Activated CD4-positive, alpha-beta T cell treated with anti-CD3 and anti-CD28 coated beads for 36 hours (primary cell): ENCODE results near the gene CIAPIN1. TPM values are rescaled to one million over a fixed set of nuclear protein-coding genes. Genes with fewer than 3 reads are reported as not detected.

Experiments used
- ATAC-seq: fragments of 200-7000 bp; cut with Tn5 transposase; one replicate; pipeline ENCODE4 v1.10.0; 2021; ENCODE audit warnings: mild to moderate bottlenecking, moderate library complexity
- CTCF ChIA-PET: fragments of 350-600 bp; sonication (Branson Sonifier 250); formaldehyde crosslinking; loops from one replicate; lab custom pipeline; 2021; ENCODE audit warnings: antibody characterized with exemption; lab: Charles Lee
- POLR2A ChIA-PET: fragments of 350-600 bp; sonication (Branson Sonifier 250); formaldehyde crosslinking; loops from one replicate; lab custom pipeline; 2021; ENCODE audit warnings: antibody characterized with exemption, inconsistent platforms; lab: Charles Lee
- DNase-seq: peaks from one replicate; pipeline ENCODE4 v3.0.0-alpha.2; 2020
- H3K27ac Mint-ChIP-seq: one replicate; pipeline ENCODE4 v1.8.0; 2021; ENCODE audit warnings: mixed read lengths
- H3K27me3 Mint-ChIP-seq: one replicate; pipeline ENCODE4 v1.8.0; 2021; ENCODE audit warnings: mixed read lengths
- H3K36me3 Mint-ChIP-seq: one replicate; pipeline ENCODE4 v1.8.0; 2021; ENCODE audit warnings: low read depth, mixed read lengths
- H3K4me1 Mint-ChIP-seq: one replicate; pipeline ENCODE4 v1.8.0; 2021; ENCODE audit warnings: mixed read lengths
- H3K4me3 Mint-ChIP-seq: one replicate; pipeline ENCODE4 v1.8.0; 2021; ENCODE audit warnings: mild to moderate bottlenecking, moderate library complexity, mixed read lengths
- H3K9me3 Mint-ChIP-seq: one replicate; pipeline ENCODE4 v1.8.0; 2021; ENCODE audit warnings: low read depth, mixed read lengths
- intact Hi-C, 2 experiments: fragments of 100-400 bp; cut with DNase I in 1 of 2; cut with micrococcal nuclease in 1 of 2; formaldehyde crosslinking; loops; one replicate each; pipeline versions ENCODE4 v1.14.2 to v1.15.1; 2022 to 2024; cut with DNase I, micrococcal nuclease
- total RNA-seq, 2 experiments: library from RNA; stranded (reverse); gene quantifications; one replicate each; pipeline ENCODE4 v1.2.3, GENCODE V29; 2021

CIAPIN1 gene
- total RNA-seq, 2 experiments from 2014 or later, result 41.7 to 42.6 TPM

DNA sequence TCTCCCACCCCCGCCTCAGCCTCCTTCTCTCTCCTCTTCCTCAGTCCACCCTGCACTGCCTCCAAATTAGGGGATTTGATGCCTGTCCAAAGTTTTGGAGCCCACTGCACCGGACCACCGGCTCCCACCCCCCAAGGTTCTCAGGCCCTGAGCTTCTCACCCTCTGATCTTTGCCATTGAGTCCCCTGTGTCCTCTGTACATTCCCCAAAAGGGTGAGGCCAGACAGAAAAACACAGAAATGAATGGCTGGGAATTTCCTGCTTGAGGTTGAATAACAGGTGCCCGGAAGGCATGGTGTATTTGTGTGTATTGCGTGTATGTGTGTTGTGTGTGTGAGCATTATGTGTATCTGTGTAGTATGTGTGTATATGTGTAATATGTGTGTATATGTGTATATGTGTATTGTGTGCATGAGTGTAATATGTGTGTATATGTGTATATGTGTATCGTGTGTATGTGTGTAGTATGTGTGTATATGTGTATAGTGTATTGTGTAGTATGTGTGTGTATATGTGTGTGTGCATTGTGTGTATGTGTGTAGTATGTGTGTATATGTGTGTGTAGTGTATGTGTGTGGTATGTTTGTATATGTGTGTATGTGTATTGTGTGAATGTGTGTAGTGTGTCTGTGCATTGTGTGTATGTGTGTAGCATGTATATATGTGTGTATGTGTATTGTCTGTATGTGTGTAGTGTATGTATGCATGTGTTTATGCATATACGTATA is 58.7 kb downstream of the CIAPIN1 start:
- ChIA-PET POLR2A (interaction anchor here (0.7 kb wide), 1 partner anchor 909 kb away, joined by 3 read pairs; no protein-coding TSS in a partner anchor), CTCF (interaction anchor here (1.0 kb wide), 1 partner anchor 11 kb away, joined by 3 read pairs; no protein-coding TSS in a partner anchor)
- peaks cover 3% of the 10 kb centered on the region for H3K27me3 Mint-ChIP-seq
- H3K9me3 Mint-ChIP-seq, result no peaks in the 10 kb centered on the region
- peaks cover 5% of the 10 kb centered on the region for H3K4me1 Mint-ChIP-seq
- ATAC-seq, result peak; percentile 51
- no peak for DNase-seq
- intact Hi-C loops, result no loop called here
- no peak overlapping the region for H3K4me3 Mint-ChIP-seq
- no peaks in the 10 kb centered on the region for H3K36me3 Mint-ChIP-seq
- H3K27ac Mint-ChIP-seq, result no peak overlapping the region

DNA sequence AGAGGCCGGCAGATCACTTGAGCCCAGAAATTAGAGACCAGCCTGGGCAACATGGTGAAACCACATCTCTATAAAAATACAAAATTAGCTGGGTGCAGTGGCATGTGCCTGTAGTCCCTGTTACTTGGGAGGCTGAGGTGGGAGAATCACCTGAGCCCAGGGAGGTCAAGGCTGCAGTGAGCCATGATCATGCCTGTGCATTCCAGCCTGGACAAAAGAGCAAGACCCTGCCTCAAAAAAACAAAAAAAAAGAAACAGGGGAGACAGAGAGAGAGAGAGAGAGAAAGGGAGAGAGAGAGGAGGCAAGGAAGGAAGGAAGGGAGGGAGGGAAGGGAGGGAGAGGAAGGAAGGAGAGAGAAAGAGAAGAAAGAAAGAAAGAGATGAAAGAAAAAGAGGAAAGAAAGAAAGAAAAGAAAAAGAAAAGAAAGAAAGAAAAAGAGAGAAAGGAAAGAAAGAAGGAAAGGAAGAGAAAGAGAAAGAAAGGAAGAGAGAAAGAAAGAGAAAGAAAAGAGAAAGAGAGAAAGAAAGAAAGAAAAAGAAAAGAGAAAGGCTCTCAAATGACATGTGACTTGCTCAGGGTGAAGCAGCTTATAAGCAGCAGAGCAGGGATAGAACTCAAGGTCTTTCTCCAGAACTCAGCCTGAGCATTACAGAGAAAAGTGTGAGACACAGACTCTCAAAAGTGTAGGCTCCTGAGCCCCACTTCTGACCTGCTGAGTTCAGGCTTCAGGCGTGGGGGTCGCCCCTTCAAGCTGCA is 59.4 kb downstream of the CIAPIN1 start:
- ATAC-seq, result peak; percentile 42
- no peak overlapping the region for H3K4me3 Mint-ChIP-seq
- POLR2A ChIA-PET, result interaction anchor here (0.7 kb wide), 1 partner anchor 910 kb away, joined by 3 read pairs; no protein-coding TSS in a partner anchor

DNA sequence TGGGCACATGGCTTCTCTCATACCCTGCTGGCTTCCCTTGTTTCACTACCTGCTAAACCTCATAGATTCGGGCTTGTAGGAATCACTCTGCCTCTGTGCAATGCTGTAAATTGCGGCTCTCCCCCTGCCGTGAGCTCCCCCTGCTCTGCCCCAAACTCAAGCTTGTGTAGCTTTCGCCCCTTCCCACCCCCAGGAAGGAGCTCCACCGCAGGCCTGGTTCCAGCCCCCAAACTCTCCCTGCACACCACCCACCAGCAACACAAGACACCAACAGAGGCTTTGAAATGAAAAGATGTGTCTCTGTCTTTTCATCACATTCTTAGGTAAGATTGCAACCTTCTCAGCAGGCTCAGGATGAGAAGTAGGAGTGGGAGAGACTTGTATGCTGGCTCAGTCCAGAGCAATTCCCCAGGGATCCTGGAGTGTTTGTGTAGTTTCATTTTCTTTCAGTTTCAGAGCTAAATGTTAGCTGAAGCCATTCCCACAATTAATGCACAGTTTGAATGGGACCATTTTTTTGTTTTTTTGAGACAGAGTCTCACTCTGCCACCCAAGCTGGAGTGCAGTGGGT is 60.7 kb downstream of the CIAPIN1 start:
- H3K4me3 Mint-ChIP-seq, result no peak overlapping the region
- CTCF ChIA-PET, result interaction anchor here (0.6 to 1.2 kb wide), 2 partner anchors 30 to 149 kb away, joined by 3 read pairs; no protein-coding TSS in a partner anchor
- peaks cover 3% of the 10 kb centered on the region for H3K27me3 Mint-ChIP-seq
- no peaks in the 10 kb centered on the region for H3K36me3 Mint-ChIP-seq
- POLR2A ChIA-PET, result no interaction called here
- no peak overlapping the region for H3K27ac Mint-ChIP-seq
- H3K9me3 Mint-ChIP-seq, result no peaks in the 10 kb centered on the region
- ATAC-seq (no peak), DNase-seq (no peak)
- H3K4me1 Mint-ChIP-seq, result peaks cover 5% of the 10 kb centered on the region
- intact Hi-C loops, result no loop called here

More for the DNA sequence above, 59.4 kb downstream of the CIAPIN1 start:
- no peak for DNase-seq
- Mint-ChIP-seq H3K4me1 (peaks cover 5% of the 10 kb centered on the region), H3K27ac (no peak overlapping the region), H3K9me3 (no peaks in the 10 kb centered on the region), H3K27me3 (peaks cover 3% of the 10 kb centered on the region), H3K36me3 (no peaks in the 10 kb centered on the region)
- CTCF ChIA-PET, result interaction anchor here (1.0 kb wide), 1 partner anchor 10 kb away, joined by 3 read pairs; no protein-coding TSS in a partner anchor
- intact Hi-C loops, result no loop called here

DNA sequence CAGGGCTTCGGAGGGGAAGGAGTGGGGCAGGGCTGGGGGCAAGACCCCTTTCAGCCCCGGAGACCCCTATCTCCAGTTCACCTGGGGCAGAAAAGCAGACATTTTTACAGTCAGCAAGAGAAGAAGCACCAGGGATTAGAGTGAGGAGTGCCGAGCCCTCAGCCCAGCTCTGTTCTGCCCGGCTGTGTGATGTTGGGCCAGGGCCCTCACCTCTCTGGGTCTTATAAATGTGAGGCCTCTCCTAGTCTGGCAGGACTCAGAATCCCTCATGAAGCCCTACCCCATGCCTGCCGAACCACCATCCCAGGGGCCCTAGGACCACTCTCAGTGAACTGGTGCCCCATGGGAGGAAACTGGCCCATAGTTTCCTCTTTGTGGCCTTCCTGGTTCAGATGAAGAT is 62.1 kb downstream of the CIAPIN1 start:
- no peak for DNase-seq
- POLR2A ChIA-PET, result no interaction called here
- H3K27me3 Mint-ChIP-seq, result no peaks in the 10 kb centered on the region
- intact Hi-C loops, result no loop called here
- H3K36me3 Mint-ChIP-seq, result no peaks in the 10 kb centered on the region
- no peak overlapping the region for H3K4me3 Mint-ChIP-seq
- H3K27ac Mint-ChIP-seq, result no peak overlapping the region
- CTCF ChIA-PET, result interaction anchor here (1.0 kb wide), 1 partner anchor 9 kb away, joined by 3 read pairs; no protein-coding TSS in a partner anchor
- H3K9me3 Mint-ChIP-seq, result no peaks in the 10 kb centered on the region
- H3K4me1 Mint-ChIP-seq, result peaks cover 5% of the 10 kb centered on the region
- ATAC-seq, result no peak

DNA sequence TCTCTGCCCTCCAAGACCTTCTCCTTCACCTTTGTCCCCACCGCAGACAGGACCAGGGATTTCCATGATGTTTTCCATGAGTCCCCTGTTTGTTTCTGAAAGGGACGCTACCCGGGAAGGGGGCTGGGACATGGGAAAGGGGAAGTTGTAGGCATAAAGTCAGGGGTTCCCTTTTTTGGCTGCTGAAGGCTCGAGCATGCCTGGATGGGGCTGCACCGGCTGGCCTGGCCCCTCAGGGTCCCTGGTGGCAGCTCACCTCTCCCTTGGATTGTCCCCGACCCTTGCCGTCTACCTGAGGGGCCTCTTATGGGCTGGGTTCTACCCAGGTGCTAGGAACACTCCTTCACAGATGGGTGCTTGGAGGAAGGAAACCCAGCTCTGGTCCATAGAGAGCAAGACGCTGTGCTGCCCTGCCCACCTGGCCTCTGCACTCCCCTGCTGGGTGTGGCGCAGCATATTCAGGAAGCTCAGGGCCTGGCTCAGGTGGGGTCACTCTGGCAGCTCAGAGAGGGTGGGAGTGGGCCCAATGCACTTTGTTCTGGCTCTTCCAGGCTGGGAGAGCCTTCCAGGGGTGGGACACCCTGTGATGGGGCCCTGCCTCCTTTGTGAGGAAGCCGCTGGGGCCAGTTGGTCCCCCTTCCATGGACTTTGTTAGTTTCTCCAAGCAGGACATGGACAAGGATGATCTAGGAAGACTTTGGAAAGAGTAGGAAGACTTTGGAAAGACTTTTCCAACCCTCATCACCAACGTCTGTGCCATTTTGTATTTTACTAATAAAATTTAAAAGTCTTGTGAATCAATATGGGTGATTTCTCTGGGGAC is 62.7 kb downstream of the CIAPIN1 start:
- Mint-ChIP-seq H3K27ac (no peak overlapping the region), H3K27me3 (no peaks in the 10 kb centered on the region), H3K4me1 (peaks cover 5% of the 10 kb centered on the region), H3K36me3 (no peaks in the 10 kb centered on the region), H3K4me3 (no peak overlapping the region), H3K9me3 (no peaks in the 10 kb centered on the region)
- ATAC-seq (no peak), DNase-seq (no peak)
- intact Hi-C loops, result no loop called here
- CTCF ChIA-PET, result no interaction called here
- POLR2A ChIA-PET, result no interaction called here

DNA sequence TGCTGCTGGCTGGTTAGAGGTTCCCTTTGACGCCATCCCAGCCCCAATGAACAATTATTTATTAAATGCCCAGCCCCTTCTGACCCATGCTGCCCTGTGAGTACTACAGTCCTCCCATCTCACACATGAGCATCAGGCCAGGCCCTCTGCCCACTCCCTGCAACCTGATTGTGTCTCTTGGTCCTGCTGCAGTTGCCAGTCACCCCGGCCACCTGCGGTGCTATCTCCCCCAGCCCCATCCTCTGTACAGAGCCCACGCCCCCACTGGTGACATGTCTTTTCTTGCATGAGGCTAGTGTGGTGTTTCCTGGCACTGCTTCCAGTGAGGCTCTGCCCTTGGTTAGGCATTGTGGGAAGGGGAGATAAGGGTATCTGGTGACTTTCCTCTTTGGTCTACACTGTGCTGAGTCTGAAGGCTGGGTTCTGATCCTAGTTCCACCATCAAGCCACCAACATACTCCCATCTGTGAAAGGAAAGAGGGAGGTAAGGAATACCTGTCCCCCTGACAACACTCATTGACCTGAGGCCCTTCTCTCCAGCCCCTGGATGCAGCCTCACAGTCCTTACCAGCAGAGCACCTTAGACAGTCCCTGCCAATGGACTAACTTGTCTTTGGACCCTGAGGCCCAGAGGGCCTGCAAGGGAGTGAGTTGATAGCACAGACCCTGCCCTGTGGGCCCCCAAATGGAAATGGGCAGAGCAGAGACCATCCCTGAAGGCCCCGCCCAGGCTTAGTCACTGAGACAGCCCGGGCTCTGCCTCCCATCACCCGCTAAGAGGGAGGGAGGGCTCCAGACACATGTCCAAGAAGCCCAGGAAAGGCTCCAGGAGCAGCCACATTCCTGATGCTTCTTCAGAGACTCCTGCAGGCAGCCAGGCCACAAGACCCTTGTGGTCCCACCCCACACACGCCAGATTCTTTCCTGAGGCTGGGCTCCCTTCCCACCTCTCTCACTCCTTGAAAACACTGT is 63.6 kb downstream of the CIAPIN1 start:
- no peaks in the 10 kb centered on the region for H3K27me3 Mint-ChIP-seq
- ATAC-seq (no peak), DNase-seq (no peak)
- no peak overlapping the region for H3K4me3 Mint-ChIP-seq
- no peaks in the 10 kb centered on the region for H3K9me3 Mint-ChIP-seq
- no peak overlapping the region for H3K27ac Mint-ChIP-seq
- intact Hi-C loops, result no loop called here
- H3K36me3 Mint-ChIP-seq, result no peaks in the 10 kb centered on the region
- ChIA-PET CTCF (no interaction called here), POLR2A (no interaction called here)
- H3K4me1 Mint-ChIP-seq, result peaks cover 4% of the 10 kb centered on the region

DNA sequence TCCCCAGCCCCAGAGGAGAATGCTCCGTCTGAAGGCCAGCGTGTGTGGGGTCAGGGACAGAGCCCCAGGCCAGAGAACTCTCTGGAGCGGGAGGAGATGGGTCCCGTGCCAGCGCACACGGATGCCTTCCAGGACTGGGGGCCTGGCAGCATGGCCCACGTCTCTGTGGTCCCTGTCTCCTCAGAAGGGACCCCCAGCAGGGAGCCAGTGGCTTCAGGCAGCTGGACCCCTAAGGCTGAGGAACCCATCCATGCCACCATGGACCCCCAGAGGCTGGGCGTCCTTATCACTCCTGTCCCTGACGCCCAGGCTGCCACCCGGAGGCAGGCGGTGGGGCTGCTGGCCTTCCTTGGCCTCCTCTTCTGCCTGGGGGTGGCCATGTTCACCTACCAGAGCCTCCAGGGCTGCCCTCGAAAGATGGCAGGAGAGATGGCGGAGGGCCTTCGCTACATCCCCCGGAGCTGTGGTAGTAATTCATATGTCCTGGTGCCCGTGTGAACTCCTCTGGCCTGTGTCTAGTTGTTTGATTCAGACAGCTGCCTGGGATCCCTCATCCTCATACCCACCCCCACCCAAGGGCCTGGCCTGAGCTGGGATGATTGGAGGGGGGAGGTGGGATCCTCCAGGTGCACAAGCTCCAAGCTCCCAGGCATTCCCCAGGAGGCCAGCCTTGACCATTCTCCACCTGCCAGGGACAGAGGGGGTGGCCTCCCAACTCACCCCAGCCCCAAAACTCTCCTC is 64.5 kb downstream of the CIAPIN1 start:
- DNase-seq (peak; percentile 23), ATAC-seq (no peak)
- POLR2A ChIA-PET, result no interaction called here
- Mint-ChIP-seq H3K27ac (no peak overlapping the region), H3K27me3 (no peaks in the 10 kb centered on the region), H3K9me3 (no peaks in the 10 kb centered on the region), H3K4me3 (no peak overlapping the region), H3K4me1 (peaks cover 3% of the 10 kb centered on the region), H3K36me3 (no peaks in the 10 kb centered on the region)
- CTCF ChIA-PET, result no interaction called here
- intact Hi-C loops, result no loop called here

DNA sequence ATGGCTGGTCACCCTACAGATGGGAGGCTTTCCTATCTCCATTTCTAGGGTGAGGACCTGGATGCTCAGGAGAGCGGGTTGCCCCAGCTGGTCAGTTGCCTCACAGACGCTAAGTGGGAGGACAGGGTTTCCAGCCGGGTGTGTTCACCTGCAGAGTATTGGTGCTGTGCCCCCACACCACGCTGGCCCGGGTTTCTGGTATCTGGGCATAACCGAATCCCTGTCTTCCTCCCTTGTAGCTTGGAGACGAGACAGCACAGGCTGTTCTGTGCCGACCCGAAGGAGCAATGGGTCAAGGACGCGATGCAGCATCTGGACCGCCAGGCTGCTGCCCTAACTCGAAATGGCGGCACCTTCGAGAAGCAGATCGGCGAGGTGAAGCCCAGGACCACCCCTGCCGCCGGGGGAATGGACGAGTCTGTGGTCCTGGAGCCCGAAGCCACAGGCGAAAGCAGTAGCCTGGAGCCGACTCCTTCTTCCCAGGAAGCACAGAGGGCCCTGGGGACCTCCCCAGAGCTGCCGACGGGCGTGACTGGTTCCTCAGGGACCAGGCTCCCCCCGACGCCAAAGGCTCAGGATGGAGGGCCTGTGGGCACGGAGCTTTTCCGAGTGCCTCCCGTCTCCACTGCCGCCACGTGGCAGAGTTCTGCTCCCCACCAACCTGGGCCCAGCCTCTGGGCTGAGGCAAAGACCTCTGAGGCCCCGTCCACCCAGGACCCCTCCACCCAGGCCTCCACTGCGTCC is 65.2 kb downstream of the CIAPIN1 start:
- Mint-ChIP-seq H3K4me3 (no peak overlapping the region), H3K4me1 (peaks cover 11% of the 10 kb centered on the region), H3K36me3 (no peaks in the 10 kb centered on the region), H3K9me3 (no peaks in the 10 kb centered on the region), H3K27ac (no peak overlapping the region), H3K27me3 (no peaks in the 10 kb centered on the region)
- ChIA-PET CTCF (interaction anchor here (1.4 kb wide), 1 partner anchor 35 kb away, joined by 5 read pairs; no protein-coding TSS in a partner anchor), POLR2A (interaction anchor here (0.5 kb wide), 1 partner anchor 13 kb away, joined by 3 read pairs; no protein-coding TSS in a partner anchor)
- intact Hi-C loops, result no loop called here
- no peak for ATAC-seq
- DNase-seq, result no peak

DNA sequence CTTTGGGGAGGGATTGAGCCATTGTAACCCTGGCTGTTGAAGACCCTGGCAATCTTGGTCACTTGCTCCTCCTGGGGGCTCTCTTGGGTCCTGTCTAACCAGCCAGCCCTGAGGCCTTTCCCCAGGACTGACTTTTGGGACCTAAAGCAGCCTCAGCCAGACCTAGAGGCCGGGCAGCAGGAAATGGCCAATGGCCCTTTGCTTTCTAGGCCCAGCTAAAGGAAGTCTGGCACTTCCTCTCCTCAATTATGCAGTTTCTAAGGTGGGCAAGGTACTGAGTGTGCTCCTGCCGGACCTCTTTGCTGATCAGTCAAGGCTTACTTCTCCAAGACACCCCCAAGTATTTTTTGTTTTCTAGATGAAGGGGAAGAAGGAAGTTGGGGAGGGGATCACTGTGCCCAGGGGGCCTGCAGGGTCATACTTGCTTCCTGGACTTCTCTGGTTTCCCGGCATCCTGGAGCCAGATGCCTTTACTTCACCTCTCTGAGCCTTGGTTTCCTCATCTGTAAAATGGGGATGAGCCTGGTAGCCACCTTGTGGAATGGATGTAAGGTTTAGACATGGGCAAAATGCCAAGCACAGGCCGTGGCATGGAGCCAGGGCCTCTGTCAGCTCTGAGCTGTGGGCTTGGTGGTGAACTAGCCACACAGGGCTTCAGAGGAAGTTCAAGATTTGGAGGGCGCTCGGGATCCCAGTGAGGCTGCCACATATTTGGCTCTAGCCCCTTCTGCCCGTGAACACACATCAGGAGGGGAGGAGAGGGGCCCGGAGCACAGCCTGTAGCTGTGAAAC is 66.3 kb downstream of the CIAPIN1 start:
- ATAC-seq (no peak), DNase-seq (no peak)
- peaks cover 16% of the 10 kb centered on the region for H3K4me1 Mint-ChIP-seq
- ChIA-PET CTCF (interaction anchor here (0.9 to 1.4 kb wide), 2 partner anchors 36 to 136 kb away, joined by 3 to 5 read pairs; no protein-coding TSS in a partner anchor), POLR2A (no interaction called here)
- no peak overlapping the region for H3K27ac Mint-ChIP-seq
- intact Hi-C loops, result no loop called here
- H3K36me3 Mint-ChIP-seq, result no peaks in the 10 kb centered on the region
- H3K9me3 Mint-ChIP-seq, result no peaks in the 10 kb centered on the region
- H3K4me3 Mint-ChIP-seq, result no peak overlapping the region
- no peaks in the 10 kb centered on the region for H3K27me3 Mint-ChIP-seq
